Lower leg skin (tissue), 3 donors: ENCODE measurements around the gene DAAM2.

Experiments used
- CTCF ChIP-seq, 3 donors: fragments of 450-650 bp; IDR thresholded peaks; one replicate each; pipeline ENCODE4 v1.5.1; 2016; ENCODE audit warnings: antibody characterized with exemption in 3 of 3, mild to moderate bottlenecking in 3 of 3, moderate library complexity in 2 of 3
- POLR2A ChIP-seq, 2 donors: fragments of 450-650 bp; IDR thresholded peaks; one replicate each; pipeline ENCODE4 v1.6.1; 2016 to 2017; ENCODE audit warnings: antibody characterized with exemption in 2 of 2, mild to moderate bottlenecking in 1 of 2, moderate library complexity in 1 of 2

DNA sequence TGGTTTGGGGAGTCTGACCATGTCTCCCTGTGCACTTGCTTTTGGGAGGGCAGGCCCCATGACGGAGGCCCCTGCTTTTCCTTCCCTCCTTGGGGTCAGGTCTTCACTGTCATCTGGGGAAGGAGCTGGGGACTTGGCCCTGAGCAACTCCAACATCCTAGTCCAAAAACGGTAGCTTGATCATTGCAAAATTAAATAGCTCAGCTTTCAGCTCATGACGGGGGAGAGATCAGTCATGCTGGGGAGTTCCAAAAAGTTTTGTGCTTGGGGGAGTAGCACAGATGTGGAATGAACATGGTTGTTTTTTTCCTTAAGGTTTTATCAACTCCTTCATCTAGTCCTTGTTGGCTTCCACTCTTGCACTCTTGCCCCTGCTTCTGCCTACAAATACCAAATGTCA lies 81.3 kb downstream of the DAAM2 start:
- TF ChIP-seq CTCF (IDR thresholded peaks at IDR 0.05) (no peak), POLR2A (IDR thresholded peaks at IDR 0.05) (no peak)
